ENCODE results near the gene RGL2.
"Not testable (repeated sequence)": the region's sequence is repeated elsewhere in the genome, so short reads cannot be mapped to it uniquely, and the experiment has no call there.

Gene RGL2

DNA sequence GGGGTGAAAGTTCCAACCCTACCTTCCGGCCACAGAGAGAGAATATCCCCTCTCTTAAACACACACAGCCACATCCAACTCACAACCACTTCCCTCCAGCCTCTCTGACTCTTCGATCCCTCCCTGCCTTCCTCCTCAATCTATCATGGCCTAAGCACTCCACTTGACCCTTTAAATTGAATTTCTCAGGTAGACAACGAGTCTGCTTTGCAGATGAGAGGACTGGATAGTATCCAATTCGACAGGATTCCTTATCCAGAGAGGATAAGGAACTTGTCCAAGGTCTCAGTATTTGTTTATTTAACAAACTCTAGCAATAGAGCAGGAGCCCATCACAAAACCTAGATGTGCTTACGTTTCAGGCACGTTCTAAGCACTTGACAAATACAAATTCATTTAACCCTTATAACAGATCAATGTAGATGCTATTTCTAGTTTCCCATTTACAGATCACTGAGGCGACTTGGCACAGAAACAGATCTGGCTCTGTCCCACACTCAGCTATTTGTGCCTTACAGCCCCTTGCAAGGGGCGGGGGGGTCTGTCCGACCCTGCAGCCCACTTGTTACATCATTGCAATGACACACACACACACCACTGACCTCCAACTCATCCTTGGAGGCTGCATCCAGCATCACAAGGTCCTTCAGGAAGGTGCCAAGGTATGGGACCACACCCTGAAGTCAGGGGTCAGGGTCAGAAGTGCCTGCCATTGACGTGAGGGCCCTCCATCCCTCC, 4.5 kb downstream of the RGL2 start:
- in situ Hi-C loops (cut with HindIII; ENCODE audit: low sequenced_read_pairs): no loop called here

- in situ Hi-C loops (cut with HindIII; ENCODE audit: low sequenced_read_pairs): no loop called here
Measured at GRCh38 chr6:33292996-33293682, 5.6 kb downstream of the RGL2 start.

- in situ Hi-C loops (cut with HindIII; ENCODE audit: low sequenced_read_pairs): no loop called here
Measured at GRCh38 chr6:33290459-33290858, 8.3 kb downstream of the RGL2 start.

GRCh38 chr6:33289784-33290315, 8.9 kb downstream of the RGL2 start:
- in situ Hi-C loops (cut with HindIII; ENCODE audit: low sequenced_read_pairs): no loop called here

DNA sequence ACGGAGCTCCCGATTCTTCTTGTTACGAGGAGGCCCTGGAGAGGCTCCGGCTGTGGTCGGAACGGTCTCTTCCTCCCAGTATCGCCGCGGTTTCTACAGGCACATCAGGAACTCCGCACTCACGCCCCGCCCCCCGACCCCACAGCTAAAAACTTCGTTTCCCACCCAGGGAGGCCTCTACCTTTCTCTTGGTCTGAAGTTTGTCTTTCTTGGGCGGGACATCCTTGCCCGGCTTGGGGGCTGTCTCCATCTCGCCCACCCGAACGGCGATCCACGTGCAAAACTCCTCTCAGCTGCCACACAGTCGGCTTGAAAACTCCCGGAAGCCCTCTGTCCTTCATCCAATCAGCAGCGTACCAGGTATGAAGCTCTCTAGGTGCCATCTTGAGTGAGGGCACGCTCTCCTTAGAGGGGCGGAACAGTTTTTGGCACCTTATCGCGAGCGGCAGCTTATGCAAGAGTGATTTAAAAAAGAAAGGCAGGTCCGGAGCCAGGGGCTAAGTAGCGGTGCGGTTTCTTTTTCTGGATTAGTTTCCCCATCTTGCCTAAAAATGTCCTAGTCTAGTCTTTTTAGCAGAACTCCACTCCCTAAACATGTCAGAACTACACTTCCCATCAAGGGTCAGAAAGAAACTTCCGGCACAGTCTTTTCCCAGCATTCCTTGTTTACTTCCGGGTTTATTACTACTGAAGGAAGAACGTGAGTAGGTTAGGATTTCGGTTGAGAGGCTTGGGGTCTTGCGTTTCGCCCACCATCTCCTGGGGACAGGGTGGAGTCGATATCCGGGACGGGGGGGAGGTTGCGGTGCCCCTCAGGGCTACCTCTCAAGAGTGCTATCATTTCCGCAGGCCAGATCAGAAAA, 9.6 kb downstream of the RGL2 start, which contains the start of the genes PFDN6 and WDR46:
TSS of gene PFDN6 (plus strand) at position 681 of the 863 bp plus-strand sequence. CDS start 256 bp downstream, outside the sequence.
TSS of gene WDR46 (minus strand) at position 319 of the 863 bp plus-strand sequence. CDS start at position 250, 69 bp downstream.
- in situ Hi-C loops (cut with HindIII; ENCODE audit: low sequenced_read_pairs): no loop called here

DNA sequence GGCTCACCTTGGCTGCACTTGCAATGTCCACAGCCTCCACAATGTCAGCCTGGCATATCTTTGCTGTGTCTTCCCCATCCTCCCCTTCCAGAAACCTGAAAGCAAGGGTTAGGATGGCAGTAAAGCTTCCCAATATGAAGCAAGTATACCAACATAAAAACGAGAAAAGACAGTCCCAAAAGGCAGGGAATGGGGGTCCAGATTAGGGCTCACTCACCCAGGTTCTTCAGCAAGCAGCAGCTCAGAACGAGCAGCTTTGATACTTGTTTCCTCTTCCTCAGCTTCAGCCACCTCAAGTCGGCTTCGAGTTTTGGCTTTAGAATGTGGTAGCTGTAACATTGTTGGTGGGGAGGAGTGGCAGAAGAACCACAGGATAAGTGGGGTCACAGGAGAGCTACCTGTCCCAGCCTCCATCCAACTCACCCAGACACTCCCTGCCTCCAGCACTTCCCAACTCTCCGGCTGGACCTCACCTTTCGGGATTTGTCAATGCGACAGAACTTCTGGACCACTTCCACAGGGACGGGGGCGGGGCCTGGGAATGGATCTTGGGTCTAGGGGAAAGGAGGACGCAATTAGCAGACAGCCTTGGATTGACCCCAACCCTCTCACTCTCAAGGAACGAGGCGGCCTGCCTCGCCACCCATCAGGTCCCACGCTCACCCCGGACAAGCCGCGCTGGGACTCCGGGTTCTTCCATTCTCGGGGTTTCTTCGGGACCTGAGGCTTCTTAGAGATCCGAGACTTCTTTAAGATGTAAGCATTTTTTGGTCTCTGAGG, 10.4 kb downstream of the RGL2 start:
- in situ Hi-C loops (cut with HindIII; ENCODE audit: low sequenced_read_pairs): no loop called here

GRCh38 chr6:33286946-33287914, 11.5 kb downstream of the RGL2 start:
- in situ Hi-C loops (cut with HindIII; ENCODE audit: low sequenced_read_pairs): no loop called here

DNA sequence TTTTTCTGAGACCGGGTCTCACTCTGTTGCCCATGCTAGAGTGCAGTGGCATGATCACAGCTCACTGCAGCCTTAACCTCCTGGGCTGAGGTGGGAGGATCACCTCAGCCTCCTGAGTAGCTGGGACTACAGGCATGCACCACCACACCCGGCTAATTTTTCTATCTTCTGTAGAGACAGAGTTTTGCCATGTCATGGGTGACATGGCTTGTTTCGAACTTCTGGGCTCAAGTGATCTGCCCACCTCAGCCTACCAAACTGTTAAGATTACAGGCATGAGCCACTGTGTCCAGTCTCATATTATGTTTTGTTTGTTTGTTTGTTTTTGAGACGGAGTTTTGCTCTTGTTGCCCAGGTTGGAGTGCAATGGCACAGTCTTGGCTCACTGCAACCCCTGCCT, 13.5 kb downstream of the RGL2 start:
- in situ Hi-C loops (cut with HindIII; ENCODE audit: low sequenced_read_pairs): not testable (repeated sequence)

DNA sequence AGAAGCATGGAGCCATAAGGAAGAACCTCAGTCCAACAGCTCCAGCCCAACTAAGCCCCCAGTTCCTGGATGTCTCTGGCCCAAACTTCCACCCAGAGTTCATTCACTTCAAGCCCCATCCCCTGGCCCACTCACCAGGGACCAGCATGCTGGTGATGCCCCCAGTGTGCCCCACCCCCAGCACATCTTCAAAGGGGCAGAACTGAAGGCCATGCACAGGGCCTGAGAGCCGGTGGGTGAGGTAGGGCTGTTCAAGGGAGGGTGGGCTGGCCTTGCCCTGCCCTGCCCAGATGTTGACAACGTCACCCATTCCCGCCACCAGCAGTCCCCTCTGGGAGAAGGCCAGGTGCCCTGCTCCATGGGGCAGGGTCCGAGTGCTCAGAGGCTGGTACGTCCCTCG, 18.2 kb downstream of the RGL2 start:
- in situ Hi-C loops (cut with HindIII; ENCODE audit: low sequenced_read_pairs): no loop called here

GRCh38 chr6:33279971-33280511, 18.7 kb downstream of the RGL2 start:
- in situ Hi-C loops (cut with HindIII; ENCODE audit: low sequenced_read_pairs): no loop called here

GRCh38 chr6:33279257-33279695, 19.5 kb downstream of the RGL2 start:
- in situ Hi-C loops (cut with HindIII; ENCODE audit: low sequenced_read_pairs): no loop called here

GRCh38 chr6:33278810-33279209, 19.9 kb downstream of the RGL2 start:
- in situ Hi-C loops (cut with HindIII; ENCODE audit: low sequenced_read_pairs): no loop called here

DNA sequence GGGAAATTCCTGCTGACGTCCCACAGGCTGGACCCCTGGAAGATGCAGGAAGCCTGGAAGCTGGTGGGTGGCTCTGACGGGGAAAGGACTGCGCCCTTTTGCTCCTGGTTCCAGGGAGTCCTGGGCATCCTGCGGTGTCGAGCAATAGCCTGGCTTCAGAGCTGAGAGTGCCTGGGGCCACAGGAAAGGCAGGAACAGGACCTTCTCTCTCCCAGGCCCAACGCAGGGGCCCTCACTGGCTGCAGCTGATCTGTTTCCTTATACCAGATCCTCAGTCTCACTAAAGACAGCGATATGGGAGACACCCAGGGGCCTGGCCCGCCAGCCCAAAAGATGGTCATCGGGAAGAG, 20.4 kb downstream of the RGL2 start:
- in situ Hi-C loops (cut with HindIII; ENCODE audit: low sequenced_read_pairs): no loop called here

DNA sequence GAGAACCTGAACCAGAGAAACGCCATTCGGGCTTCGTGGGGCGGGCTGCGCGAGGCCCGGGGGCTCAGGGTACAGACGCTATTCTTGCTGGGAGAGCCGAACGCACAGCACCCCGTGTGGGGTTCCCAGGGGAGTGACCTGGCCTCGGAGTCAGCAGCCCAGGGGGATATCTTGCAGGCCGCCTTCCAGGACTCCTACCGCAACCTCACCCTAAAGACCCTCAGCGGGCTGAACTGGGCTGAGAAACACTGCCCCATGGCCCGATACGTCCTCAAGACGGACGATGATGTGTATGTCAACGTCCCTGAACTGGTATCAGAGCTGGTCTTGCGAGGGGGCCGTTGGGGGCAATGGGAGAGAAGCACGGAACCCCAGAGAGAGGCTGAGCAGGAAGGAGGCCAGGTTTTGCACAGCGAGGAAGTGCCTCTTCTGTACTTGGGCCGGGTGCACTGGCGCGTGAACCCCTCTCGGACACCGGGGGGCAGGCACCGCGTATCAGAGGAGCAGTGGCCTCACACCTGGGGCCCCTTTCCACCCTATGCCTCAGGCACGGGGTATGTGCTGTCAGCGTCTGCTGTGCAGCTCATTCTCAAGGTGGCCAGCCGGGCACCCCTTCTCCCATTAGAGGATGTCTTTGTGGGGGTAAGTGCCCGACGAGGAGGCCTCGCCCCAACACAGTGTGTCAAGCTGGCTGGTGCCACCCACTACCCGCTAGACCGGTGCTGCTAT, 20.9 kb downstream of the RGL2 start:
- in situ Hi-C loops (cut with HindIII; ENCODE audit: low sequenced_read_pairs): no loop called here

- in situ Hi-C loops (cut with HindIII; ENCODE audit: low sequenced_read_pairs): no loop called here
Measured at GRCh38 chr6:33276864-33277662, 21.7 kb downstream of the RGL2 start, which contains the start of gene B3GALT4. Gene B3GALT4 (plus strand): TSS chr6:33277123. CDS start chr6:33277420, 297 bp downstream.

DNA sequence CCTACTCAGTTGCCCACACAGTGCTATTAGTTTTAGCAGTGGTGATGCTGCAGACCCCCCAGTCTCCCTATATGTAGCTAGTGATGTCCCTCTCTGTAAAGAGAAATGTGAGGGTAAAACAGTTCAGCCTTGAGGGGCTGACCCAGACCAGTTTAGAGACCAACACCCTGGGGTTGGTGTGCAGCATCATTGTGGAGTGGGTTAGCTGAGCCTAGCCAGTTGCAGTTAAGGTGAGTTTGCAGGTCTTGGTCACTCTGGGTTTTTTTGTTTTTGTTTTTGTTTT, 22.2 kb downstream of the RGL2 start:
- in situ Hi-C loops (cut with HindIII; ENCODE audit: low sequenced_read_pairs): no loop called here

DNA sequence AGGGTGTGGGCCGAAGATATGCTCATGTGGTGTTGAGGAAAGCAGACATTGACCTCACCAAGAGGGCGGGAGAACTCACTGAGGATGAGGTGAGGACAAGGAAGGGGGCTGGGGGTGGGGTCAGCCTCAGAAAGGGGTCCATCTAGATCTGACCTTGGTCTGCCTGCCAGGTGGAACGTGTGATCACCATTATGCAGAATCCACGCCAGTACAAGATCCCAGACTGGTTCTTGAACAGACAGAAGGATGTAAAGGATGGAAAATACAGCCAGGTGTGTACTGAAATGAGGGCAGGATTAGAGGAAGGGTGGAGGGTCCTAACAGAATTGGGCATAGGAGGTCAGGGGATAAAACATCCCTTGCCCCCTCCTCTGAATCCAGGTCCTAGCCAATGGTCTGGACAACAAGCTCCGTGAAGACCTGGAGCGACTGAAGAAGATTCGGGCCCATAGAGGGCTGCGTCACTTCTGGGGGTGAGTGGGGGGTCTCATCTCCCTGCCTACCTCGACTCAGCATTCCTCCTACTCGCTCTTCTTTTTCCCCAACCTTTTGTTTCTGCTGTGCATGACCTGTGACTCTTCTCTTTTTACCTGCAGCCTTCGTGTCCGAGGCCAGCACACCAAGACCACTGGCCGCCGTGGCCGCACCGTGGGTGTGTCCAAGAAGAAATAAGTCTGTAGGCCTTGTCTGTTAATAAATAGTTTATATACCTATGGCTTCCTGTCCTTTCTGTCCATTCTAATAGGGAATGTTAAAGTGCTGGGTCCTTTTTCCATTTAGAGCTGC, 22.8 kb downstream of the RGL2 start:
- in situ Hi-C loops (cut with HindIII; ENCODE audit: low sequenced_read_pairs): not testable (repeated sequence)
